NCI-H748 treated with DMSO at 0.1 percent for 48 hours (cell line): ENCODE data around the gene PTPRN2.
"Not testable (repeated sequence)": the region's sequence is repeated elsewhere in the genome, so short reads cannot be mapped to it uniquely, and the experiment has no call there.

Experiments used
- DNase-seq: peaks from one replicate; lab custom pipeline; 2025; lab: John Stamatoyannopoulos, UW

The PTPRN2 gene

DNA sequence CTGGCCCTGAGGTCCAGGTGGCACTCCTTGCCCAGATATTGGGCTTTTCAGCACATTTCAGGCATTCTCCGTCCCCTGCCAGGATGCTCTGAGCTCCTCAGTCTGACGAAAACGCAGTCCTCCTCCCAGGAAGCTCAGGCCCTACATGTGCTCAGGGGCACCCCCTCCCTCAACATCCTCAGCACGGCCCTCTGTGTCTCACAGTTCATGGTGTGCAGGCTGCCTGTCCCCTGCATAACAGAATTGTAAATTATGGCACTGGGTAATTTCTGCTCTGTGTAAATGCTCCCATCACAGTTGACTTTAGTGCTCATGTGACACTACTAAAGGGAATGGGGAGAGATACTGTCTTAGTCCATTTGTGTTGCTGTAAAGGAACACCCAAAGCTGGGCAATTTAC lies 687.1 kb downstream of the PTPRN2 start:
- no peak for DNase-seq

GRCh38 chr7:157900011-157900410 lies 687.6 kb downstream of the PTPRN2 start:
- DNase-seq: no peak

DNA sequence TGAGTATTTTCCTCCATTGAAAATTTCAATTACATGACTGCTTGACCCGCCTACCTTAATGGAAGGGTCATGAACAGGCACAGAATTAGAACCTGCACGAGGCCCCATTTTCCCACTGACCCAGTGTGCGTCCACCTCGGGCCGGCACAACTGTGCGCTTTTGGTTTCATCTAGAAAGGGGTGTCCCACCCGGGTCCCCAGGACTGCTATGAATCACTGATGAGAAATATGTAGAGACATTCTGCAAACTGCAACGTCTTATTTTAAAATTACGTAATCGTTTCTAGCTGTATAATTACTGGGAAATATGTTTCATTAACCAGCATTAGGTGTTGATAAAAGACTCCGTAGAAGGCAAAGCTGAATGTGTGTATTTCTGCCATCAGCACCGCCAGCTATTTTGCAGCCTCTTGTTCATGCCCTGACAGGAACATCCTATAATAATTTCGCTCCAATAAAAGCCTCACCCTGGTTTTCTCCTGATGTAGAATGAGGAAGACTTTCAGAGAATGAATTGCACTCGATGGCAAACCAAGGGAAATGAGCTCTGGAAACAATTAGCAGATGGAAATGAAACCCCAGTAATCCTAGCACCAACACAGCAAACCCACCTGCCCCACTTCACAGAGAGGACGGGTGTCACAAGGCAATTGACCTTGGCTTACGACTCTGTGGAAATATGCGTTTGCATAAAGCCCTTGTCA lies 688.7 kb downstream of the PTPRN2 start:
- no peak for DNase-seq

DNA sequence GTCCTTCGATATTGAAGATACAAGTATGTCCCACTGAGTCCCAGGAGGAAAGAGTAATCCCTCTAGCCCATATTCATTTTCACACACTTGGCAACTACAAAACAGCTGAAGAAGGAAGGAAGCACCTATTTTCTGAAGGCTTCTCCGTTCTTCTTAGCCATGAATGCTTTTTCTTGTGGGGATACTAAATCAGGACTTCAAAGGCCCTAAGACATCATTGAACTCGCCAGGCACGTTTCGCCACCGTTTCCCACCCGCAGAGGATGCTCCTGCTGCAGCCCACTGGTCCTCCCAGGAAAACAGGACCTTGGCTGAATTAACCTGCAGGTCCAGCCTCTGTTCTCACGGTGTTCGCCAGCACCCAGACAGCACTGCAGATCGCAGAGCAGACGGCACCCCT lies 689.4 kb downstream of the PTPRN2 start:
- no peak for DNase-seq

GRCh38 chr7:157897681-157898080 lies 689.9 kb downstream of the PTPRN2 start:
- no peak for DNase-seq

- DNase-seq: no peak
These were observed 690.7 kb downstream of the PTPRN2 start for GRCh38 chr7:157896774-157897555.

DNA sequence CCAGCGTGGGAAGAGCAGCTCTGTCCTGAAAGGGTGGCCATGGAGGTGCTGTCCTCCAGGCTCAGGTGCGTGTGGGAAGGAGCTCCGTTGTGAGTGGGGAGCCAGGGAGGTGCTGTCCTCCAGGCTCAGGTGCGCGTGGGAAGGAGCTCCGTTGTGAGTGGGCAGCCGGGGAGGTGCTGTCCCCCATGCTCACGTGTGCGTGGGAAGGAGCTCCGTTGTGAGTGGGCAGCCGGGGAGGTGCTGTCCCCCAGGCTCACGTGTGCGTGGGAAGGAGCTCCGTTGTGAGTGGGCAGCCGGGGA lies 691.3 kb downstream of the PTPRN2 start:
- DNase-seq: not testable (repeated sequence)

GRCh38 chr7:157895520-157896375 lies 691.9 kb downstream of the PTPRN2 start:
- DNase-seq: no peak

DNA sequence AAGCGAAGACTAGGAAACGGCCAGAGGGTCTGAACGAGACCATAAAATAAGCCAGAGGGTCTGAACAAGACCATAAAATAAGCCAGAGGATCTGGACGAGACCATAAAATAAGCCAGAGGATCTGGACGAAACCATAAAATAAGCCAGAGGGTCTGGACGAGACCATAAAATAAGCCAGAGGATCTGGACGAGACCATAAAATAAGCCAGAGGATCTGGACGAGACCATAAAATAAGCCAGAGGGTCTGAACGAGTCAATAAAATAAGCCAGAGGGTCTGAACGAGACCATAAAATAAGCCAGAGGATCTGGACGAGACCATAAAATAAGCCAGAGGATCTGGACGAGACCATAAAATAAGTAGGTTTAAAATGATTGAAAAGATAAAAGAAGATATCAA lies 692.5 kb downstream of the PTPRN2 start:
- not testable (repeated sequence) for DNase-seq

GRCh38 chr7:157893535-157894044 lies 694.0 kb downstream of the PTPRN2 start:
- DNase-seq: no peak

GRCh38 chr7:157892751-157893523 lies 694.7 kb downstream of the PTPRN2 start:
- no peak for DNase-seq

DNA sequence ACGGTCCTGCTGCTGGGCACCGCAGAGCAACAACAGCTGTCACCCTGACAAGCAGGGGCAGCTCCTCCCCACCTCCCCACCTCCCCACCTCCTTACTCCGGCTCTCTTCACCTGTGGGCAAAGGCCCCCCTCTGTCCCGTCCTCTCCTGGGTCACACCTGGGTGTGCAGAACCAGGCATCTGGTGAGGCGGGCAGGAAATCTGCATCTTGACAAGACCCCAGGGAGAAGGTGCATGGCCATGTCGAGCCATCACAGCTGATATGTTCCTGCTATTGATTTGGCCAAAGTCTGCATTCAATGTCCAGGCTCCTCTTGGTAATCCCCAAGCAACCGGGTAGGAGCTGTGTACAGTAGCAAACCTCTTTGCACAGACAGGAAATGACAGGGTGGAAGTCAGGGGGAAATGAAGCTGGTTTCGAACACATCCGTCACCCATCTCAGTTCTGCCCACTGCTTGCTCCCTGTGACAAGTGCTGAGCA lies 696.7 kb downstream of the PTPRN2 start:
- no peak for DNase-seq

DNA sequence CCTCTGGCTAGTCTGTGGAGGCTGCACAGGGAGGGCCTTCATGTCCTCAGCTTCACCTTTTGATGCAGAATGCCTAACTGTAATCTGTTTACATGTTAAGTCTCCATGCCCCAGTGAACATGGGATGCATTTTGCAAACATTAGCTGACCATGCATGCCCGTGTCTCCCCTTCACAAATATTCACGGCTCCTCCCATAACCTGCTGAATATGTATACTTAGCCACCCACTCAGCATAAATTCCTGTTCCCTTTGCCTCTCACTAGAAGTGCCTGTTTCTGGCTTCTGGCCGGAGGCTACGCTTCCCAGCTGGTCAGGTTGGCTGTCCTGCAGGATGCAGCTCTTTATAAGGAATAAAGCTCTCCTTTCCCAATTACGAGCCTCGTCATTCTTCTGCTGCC lies 698.1 kb downstream of the PTPRN2 start:
- no peak for DNase-seq

DNA sequence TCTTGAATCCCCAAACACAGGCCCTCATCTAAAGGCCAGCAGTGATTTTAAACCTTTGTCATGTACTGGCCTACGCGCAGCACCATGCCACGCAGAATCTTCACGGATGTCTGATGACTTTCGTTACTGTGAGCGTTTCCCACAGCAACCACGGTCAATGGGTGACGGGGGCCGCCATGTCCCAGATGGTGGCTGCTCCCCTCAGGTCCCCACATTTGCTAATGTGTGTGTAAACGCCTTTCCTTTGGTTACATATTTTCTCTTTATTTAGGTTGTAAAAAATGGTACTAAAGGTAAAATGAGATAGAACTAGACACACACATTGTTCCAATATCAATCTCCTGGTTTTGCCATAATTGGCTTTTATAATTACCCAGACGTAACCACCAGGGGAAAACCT lies 699.0 kb downstream of the PTPRN2 start:
- DNase-seq: no peak

DNA sequence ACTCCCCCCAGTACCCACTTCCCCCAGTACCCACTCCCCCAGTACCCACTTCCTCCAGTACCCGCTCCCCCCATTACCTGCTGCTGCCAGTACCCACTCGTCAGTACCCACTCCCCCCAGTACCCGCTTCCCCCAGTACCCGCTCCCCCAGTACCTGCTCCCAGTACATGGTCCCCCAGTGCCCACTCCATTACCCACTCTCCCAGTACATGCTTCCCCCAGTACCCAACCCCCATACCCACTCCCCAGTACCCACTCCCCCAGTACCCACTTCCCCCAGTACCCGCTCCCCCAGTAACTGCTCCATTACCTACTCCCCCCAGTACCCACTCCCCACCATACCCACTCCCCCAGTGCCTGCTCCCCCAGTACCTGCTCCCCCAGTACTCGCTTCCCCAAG lies 700.2 kb downstream of the PTPRN2 start:
- DNase-seq: no peak

DNA sequence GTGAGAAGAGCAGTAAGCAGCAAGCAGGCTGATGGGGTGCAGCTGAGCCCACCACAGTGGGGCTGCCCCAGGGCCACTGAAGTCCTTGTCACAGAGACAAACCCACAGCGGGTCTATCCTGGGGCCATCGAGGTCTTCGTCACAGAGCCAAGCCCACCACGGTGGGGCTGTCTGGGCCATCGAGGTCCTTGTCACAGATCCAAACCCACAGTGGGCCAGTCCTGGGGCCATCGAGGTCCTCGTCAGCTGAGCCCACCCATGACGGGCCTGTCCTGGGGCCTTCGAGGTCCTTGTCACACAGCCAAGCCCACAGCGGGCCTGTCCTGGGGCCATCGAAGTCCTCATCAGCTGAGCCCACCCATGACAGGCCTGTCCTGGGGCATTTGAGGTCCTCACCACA lies 700.9 kb downstream of the PTPRN2 start:
- DNase-seq: no peak

GRCh38 chr7:157886266-157886665 lies 701.4 kb downstream of the PTPRN2 start:
- no peak for DNase-seq

DNA sequence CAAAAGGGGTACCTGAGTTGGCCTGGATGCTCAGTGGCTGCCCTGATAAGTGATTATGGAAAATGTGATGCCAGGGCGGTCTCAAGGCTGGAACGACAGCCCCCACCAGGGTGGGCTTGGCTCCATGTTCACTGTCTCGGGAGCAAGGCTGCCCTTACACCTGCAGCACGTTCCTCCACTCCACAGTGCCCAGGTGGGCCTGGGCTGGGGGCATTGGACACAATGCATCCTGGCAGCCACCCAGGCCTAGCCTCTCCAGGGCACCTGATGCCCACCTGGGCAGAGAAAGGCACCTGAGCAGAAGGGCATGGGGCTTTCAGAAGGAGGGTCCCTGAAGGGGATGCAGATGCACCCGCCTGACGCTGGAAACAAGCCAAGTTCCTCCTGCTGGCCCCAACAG lies 702.5 kb downstream of the PTPRN2 start:
- no peak for DNase-seq

GRCh38 chr7:157884461-157885062 lies 703.1 kb downstream of the PTPRN2 start:
- no peak for DNase-seq

- DNase-seq: no peak
These were observed 706.4 kb downstream of the PTPRN2 start for GRCh38 chr7:157881048-157881771.

DNA sequence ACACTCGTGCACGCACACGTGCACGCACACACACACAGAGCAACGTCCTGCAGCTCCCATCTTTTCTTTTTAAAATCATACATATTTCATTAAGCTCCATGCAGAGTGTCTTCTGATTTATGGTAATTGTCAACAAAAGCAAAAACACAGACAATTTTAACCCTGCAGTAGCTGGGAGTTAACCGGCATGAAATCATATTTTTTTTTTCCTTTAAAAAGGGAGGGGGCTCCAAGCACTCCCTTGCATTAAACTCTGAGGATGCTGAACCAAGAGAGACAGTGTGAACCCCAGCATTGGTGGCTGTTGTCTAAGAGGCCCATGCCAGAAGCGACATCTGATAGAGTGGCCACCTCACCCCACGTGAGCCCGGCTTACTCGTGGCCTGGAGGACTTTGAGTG lies 708.2 kb downstream of the PTPRN2 start:
- DNase-seq: no peak
